GM18511 (cell line): ENCODE data around the gene PPIL3.
"Not testable (repeated sequence)": the region's sequence is repeated elsewhere in the genome, so short reads cannot be mapped to it uniquely, and the experiment has no call there.

ENCODE experiments used
- ATAC-seq: cut with Tn5 transposase; IDR thresholded peaks from one replicate; pipeline ENCODE4 v1.9.1; 2021; ENCODE audit warnings: mild to moderate bottlenecking, moderate library complexity; ENCODE audit not compliant: unreplicated experiment

Gene PPIL3

DNA sequence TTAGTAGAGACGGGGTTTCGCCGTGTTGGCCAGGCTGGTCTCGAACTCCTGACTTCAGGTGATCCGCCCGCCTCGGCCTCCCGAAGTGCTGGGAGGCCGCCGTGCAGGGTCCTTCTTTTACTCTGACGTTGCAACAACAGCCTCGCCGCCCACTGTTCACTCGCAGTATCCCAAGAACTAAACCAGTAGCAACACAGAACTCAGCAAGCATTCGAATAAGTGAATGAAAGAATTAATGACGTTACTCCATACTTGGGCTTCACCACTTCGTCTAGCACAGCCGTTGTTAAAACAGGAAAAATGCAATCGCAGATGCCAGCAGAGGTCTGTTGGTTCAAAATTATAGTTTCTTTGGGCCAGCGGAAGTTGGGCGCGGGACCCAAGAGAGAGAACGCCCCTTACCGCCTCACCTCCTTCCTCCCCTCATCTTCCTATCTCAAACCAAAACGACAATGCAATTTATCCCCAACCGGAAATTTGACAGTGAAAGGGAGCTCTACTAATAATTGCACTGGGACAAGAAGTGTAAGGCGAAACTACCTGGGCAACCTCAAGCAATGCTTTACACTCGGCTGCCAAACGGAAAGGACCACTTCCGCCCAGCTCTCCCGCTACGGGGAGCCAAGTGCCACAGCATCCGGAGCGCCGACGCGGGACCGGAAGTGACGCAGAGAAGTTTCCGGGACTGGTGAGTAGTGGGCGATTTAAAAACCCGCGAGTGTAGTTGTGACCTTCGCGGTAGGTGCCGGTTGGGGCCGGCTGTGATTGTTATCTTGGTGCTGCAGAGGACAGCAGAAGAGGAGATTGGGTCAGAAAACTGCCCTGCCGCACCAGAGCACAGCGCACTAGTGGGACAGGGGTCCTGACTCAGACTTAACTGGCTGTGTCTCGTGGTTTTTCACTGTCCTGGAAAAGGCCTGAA lies at the start of gene PPIL3, which contains the start of gene NIF3L1:
PPIL3 (minus strand) TSS at position 374 of the 922 bp plus-strand sequence. CDS start 1,462 bp downstream, outside the sequence.
NIF3L1 (plus strand) TSS at position 668 of the 922 bp plus-strand sequence. CDS start 2,573 bp downstream, outside the sequence.
- ATAC-seq = peak; percentile 89

DNA sequence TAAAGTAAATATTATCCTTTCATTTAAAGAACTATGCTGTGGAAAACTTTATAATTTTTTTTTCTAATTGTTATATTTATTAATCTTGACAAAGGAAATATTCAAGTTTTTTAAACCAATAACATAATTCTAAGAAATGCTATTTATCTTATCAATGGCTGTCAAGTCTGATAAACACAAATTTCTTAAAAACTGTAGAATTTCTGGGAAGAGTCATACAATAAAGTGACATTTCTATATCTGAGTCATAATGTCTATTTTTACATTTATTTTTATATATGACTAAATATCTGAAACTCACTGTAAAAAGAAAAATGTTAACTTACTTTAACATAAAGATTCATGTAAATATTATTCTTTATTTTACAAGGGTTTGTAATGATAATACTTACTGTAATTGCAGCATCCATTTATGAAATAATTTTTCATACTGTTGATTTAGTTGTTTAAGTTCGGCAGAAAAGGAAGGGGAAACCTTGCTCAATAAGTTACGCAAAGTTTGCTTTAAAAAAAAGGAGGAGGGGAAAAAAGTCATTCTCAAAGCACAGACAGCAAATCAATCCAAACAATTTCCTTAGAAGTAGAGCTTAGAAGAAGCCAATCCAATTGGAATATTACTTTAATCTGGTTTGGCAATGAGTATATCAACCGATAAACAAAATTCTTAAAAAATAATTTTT lies 42.2 kb upstream of the PPIL3 start:
- no peak for ATAC-seq

DNA sequence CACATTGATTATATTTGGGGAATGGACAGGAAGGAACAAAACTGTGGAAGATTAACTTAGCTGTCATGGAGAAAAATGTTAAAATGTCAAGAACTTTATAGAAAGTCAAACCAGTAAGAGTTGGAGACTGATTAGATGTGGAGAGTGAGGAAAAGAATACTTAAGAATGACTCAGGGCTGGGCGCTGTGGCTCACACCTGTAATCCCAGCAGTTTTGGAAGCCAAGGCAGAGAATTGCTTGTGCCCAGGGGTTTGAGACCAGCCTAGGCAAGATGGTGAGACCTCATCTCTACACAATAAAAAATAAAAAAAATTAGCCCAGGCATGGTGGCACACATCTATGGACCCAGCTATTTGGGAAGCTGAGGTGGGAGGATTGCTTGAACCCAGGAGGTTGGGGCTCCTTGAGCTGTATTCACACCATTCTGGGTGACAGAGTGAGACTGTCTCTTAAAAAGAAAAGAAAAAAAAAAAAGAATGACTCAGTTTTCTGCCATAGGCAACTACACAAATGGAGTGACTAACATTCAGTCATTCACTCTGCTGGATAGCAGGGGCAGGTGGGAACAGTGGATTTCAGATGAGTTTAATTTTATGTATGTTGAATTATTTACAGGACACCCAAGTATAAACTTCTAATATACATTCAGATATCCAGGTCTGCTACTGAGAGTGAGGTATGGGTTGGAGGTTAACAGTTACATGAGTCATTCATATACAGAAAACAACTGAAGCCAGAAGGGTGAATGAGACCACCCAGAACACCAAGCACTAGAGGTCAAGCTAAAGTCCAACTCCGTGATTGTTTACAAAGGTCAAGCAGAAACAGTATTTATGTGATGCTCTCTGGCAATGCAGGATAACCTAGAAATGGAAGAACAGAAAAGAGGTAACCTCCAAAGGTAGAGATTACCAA lies 40.7 kb upstream of the PPIL3 start:
- ATAC-seq = no peak

DNA sequence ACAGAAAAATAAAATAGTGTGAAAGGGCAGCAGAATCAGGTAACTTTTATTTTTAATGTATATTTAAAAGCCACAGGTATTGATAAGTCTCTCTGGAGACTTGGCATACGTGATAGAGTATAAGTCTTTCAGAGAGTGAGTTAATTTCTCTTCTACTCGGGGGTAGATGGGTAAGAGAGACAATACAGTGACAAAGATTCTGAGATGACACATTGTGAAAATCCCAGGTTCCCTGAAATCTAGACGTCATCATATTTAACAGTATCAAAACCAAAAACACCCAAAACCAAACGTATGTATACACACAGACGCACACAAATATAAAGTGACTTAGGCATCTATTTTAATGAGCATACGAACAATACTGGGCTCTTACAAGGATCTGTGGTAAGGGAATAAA lies 33.6 kb upstream of the PPIL3 start:
- no peak for ATAC-seq

DNA sequence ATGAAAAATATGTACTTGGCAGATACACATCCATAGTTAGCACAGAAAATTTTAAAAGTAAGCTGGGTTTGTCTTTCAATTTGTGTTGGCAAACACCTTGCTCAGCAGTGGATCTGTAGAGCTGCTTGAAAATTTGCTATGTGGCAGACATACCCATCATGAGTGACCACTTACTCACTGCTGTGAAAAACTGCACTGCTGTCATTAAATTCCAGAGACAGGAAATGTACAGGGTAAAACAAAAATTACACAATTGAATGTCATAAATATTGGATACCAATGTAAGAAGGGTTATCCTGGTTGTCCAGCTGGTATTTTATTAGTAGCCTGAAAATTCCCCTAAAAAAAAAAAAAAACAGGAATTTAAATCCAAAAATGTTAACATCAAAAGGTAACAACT lies 24.8 kb upstream of the PPIL3 start:
- ATAC-seq = no peak

DNA sequence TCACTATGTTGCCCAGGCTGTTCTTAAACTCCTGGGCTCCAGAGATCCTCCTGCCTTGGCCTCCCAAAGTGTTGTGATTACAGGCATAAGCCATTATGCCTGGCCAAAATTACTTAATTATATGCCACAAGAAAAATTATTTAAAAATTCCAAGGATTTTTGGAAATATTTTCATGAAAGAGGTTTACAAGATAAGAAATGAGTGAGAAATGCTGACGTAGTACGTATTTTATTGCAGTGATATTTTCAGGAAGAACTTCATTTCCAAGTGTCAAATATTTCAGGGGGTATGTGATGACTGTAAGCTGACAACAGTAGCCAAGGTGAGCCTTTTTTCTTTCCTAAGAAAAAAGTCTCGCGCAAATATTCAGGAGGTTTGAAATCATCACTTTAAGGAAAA lies 21.1 kb upstream of the PPIL3 start:
- ATAC-seq = no peak

DNA sequence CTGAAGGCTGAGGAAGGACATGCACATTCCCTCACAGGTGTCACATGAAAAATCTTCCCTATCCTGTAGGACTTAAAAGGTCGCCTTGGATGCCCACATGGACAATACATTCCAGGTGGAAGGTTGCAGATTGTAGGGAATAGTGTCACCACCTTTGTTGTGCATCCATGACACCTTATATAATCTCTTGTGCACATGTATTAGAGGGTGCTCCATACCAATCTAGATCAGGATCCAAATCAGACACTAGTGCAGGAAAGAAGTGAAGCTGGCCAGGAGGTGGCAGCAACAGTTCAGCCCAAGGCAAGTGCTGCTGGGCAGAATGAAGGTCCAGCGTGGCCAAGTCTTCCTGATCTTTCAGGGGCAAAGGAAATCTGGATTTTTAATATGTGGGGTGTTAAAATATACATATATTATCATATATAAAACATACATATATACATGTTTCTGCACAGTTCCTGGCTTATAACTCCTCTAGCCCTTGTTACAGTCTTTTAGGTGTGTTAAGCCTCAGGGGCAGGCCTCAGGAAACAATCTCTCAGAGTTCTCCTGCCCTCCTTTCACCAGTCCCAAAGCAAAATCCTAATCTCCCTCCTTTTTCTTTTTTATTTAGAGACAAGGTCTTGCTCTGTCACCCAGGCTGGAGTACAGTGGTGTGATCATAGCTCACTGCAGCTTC lies 16.9 kb upstream of the PPIL3 start:
- ATAC-seq = no peak

DNA sequence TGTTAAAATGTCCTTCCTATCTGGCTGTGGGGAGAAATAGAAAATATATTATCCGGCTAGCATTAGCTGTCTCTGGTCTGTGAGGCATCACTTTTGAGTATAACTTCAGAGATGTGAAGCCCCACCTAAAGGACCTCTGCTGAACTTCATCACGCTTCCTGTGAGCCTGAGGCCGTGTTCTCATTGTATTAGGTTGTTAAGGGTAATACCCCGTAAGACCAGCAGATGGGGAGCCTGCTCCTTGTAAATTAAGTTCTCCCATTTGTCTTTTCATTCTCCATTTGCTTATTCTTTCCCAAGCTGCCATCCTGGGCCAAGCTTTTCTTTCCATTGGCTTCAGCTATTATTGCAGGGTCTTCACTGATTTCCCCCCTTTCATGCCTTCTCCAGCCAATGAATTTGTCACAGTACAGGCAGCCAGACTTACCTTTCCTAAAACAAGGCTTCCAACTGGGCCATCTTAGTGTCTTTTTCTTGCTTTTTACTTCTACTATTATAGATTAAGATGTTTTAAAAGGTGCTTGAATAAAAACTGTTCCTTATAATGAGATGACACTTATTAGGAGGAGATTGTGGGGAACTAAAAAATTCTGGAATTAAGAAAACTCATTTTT lies 12.7 kb upstream of the PPIL3 start:
- peak; percentile 96 for ATAC-seq

DNA sequence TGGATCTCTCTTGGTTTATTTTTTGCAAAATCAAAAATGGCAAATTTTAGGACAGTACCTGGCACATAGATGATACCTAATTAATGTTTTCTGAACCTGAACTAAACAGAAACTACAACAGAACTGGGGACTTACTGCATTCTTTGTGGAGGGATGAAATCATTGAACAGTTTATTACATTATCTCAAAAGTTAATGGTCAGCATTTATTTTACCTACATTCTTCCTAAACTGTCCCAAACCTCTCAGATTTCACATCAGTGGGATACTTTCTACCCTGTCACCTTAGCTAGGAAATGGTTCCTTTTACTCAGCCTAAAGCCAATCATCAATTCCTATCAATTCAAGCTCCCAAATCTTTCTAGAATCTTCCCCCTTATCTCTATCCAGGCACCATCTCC lies 10.6 kb upstream of the PPIL3 start:
- no peak for ATAC-seq

DNA sequence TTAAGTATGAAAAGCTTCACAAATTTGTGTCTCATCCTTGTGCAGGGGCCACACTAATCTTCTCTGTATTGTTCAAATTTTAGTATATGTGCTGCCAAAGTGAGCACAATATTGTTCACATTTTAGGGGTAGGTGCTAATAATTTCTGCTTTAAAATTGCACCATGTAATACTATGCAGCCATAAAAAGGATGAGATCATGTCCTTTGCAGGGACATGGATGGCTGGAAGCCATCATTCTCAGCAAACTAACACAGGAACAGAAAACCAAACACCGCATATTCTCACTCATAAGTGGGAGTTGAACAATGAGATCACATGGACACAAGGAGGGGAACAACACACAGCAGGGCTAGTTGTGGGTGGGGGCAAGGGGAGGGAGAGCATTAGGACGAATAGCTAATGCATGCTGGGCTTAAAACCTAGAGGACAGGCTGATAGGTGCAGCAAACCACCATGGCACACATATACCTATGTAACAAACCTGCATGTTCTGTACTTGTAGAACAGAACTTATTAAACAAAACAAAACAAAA lies 7.1 kb downstream of the PPIL3 start:
- not testable (repeated sequence) for ATAC-seq

DNA sequence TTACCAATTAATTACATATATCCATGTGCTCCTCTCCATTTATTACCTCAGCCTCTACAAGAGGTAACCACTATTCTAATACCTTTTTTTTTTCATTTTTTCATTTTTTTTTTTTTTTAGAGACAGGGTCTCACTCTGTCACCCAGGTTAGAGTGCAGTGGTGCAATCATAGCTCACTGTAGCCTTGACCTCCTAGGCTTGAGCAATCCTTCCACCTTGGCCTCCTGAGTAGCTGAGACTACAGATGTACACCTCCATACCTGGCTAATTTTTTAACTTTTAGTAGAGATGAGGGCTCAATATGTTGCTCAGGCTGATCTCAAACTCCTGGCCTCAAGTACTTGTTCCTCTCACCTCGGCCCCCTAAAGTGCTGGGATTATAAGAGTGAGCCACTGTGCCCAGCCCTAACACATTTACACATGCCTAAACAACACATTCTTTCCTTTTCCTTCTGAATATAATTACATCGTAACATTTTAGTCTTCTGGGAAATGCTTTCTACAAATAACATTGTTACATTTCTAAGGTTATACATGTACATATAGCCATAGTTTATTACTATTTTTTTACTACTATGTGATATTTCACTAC lies 10.5 kb downstream of the PPIL3 start:
- no peak for ATAC-seq

DNA sequence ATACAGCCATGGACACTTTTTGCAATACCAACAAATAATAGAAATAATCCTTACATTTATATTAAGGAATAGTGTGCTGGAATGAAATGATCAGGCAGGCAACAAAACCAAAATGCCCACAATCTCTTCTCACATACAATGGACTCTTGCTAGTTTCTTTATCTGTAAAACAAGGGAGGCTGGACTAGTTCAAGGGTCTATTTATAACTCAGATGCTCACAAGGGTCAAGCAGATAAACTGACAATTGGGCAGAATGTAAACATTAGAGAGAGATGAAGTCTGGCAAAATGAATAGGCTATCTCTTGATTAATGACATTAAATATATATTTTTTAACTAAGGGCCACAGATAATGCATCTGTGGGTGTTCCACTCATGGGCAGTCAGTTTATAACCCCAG lies 11.4 kb downstream of the PPIL3 start:
- ATAC-seq = no peak

DNA sequence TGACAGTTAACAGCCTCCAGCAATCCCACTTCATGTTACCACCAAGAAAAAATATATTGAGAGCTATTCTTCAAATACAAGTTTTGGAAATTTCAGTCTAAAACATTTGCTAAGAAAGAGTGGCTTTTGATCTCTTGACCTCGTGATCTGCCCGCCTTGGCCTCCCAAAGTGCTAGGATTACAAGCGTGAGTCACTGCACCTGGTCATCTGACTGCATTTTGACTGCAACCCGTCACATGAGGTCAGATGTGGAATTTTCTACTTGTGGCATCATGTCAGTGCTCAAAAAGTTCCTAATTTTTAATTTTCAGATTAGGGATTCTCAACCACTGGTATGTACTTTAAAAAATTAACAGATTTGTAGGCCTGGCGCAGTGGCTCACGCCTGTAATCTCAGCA lies 15.3 kb downstream of the PPIL3 start:
- ATAC-seq = no peak

DNA sequence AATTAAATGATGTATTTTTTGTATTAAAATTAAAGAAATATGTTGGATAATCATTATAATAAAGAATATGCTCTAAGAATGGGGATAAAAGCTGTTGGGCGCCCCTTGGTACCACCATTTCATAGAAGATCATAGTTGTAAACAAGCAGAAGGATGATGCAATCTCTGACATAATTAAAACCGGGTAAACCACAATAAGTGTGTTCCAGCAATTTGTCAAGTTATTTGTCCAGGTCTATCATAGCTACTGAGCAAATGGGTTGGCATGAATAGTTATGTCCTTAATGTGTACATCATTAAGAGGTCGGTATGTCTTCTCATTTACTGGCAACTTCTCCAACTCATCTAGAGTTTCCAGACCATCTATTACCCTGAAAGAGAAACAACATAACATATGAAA lies 17.7 kb downstream of the PPIL3 start:
- no peak for ATAC-seq

DNA sequence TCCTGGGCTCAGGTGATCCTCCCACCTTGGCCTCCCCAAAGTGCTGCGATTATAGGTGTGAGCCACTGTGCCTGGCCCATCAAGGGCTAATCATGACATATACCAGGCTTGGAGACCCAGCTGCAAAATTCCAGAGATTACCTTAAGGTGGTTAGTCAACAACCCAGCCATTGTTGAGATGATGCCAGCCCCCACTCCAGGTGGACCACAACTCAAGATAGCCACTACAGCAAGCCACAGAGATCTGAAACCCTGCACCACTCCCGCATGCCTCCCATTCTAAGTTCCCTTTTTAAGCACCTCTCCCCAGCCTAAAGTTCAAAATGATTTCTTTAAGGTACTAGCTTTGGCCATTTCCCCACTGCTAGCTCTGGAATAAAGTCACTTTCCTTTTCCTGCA lies 19.9 kb downstream of the PPIL3 start:
- ATAC-seq = no peak

DNA sequence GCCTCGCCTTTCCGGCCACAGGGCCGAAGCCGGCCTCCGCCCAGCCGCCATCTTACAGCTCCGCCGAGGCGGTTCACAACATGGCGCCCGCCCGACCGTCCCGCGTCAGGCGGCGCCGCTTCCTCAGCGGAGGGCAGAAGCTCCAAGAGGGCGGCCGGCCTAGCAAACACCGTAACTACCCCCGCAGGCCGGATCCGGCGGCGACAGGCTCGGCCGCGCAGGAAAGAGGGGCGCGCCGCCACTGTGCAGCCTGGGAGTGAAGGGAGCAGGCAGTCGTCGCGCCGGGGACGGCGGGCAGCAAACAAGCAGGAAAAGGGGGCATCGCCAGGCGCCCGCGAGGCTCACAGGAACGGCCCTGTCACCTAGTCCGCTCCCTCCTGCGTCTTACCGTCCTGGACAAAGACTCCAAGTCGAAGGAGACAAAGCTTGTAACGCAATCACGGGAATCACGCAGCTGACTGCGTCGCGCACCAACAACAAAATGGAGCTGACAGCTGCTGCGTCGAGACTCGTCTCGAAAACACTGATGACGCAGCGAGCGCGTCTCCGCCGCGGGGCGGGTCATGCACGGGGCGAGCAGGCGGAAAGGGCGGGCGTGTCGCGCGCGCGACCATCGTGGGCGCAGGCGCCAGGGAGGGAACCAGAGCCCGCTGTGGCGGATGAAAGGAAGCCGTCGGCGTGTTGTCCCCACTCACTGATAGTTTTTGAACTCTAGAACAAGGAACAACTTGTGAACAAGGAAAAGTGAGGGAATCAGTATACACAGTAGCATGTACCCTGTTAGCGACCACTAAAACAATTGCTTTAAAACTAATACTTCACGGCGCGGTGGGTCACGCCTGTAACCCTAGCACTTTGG lies 24.5 kb downstream of the PPIL3 start, which contains the start of gene CLK1:
CLK1 (minus strand) TSS at position 483 of the 859 bp plus-strand sequence. CDS start 2,796 bp downstream, outside the sequence.
- peak; percentile 77 for ATAC-seq

DNA sequence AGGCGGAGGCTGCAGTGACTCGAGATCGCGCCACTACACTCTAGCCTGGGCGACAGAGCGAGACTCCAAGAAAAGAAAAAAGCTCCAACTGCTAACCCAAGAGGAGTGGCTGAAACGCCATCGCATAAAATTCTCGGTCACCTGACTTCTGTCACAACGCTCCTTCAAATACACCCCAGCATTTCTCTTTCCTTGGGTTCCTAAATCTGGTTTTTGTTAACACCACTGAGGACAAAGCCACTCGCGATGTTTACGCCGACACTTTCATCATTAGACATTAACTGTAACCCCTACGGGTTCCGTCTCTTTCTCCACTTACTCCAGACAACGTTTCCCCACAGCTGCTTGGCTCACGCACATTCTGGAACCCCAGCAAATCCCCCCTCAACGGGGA lies 25.1 kb downstream of the PPIL3 start:
- ATAC-seq = peak; percentile 23

DNA sequence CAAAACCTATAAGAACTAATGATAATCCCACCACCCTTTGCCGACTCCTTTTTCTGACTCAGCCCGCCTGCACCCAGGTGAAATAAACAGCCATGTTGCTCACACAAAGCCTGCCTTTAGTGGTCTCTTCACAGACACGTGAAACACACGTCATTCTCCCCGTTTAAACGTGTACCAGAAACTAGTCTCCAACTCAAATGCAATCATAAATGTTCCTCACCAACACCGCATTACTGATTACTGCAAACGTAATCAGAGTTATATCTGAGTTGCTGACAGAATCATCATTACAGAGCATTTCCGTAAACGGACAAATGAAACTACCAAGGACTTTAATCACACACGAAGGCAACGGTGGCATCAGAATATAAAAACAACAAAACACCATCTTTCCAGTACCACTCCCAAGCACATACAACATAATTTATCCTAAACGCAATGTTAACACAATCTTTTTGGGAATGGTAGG lies 26.3 kb downstream of the PPIL3 start:
- ATAC-seq = no peak
